NCI-H748 treated with DMSO at 0.1 percent for 48 hours (cell line): ENCODE data around the gene ROS1.

Experiments
- DNase-seq: peaks from one replicate; lab custom pipeline; 2025; lab: John Stamatoyannopoulos, UW

Gene ROS1

DNA sequence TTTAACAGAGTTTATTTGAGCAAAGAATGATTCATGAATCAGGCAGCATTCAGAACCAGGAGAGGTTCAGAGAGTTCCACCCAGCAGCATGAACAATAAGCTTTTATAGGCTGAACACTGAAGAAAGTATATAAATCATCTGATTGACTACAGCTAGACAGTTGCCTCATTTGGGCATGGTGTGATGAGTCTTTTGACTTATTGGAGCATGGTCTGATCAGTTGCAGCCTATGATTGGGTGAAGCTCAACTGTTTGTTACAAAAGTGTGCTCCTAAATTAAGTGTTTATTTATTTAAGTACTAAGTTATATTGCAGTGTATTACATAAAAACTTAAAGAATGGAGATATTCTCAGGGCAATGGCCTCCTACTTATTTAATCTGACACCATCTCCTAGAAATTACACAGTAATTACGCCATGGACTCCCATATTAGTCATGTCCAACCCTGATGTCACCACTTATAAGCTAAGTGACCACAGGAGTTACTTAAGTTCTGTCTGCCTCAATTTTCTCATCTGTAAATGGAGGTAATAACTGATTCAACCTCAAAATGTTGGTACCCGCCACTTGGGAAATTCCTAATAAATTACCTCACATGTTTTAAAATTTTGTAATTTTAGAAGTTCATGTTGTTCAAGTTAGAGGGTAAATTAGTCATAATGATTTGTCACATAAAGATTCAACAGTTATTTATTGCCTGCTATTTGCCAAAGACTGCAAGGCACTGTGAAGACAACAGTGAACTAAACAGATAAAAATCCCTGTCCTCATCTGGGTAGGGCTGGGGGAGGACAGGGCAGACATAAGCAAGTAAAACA, 15.2 kb upstream of the ROS1 start:
- DNase-seq: no peak

DNA sequence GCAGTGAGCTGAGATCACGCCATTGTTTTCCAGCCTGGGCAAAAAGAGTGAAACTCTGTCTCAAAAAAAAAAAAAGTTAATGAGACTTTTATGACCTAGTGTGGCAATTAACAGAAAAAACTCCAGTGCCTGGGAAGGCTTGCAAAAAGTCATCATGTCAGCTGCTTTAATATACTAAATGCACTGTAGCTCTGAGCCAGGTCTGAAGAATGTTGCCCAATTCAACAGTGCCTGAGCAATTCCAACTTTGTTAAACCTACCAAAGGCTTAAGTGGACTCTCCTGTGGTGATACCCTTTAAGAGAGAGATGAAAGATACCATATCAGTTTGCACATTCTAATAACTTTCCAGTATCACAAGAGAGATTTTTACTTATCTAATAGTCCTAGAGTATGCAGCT, 6.5 kb upstream of the ROS1 start:
- DNase-seq: no peak

DNA sequence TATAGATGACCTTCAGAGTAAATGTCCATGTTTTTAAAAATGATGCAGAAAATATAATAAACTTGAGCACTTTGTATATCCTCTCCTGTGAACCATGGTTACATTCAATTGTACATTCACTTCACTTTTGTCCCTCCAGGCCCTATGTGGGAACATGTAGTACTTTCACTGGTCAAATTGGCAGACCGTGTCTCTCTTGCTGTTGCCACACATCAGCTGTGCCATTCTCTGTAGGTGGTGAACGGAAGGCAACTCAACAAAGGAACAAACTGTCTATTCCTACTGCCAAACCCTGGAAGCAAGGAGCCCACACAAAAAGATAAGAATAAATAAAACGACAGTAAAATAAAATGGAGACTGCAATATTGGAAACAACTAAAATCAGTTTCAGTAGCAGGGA, 2.0 kb downstream of the ROS1 start:
- DNase-seq: no peak

DNA sequence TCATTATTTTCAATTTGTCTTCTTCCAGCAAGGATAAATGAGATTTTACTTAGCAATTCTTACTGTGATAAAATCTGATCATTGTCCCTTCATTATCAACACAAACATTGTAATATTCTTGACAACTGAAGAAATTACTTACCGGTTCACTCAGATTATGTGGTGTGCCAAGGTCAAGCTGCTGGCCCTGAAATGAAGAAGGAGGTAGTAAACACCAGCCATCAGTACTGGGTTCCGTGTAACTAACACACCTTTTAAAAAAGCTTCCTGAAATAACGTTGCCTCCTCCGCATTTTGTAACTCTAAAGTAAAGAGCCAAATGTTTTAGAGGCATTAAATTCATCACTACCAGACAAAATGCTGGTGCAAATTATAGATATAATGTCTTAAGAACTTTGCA, 7.4 kb downstream of the ROS1 start:
- DNase-seq: no peak

DNA sequence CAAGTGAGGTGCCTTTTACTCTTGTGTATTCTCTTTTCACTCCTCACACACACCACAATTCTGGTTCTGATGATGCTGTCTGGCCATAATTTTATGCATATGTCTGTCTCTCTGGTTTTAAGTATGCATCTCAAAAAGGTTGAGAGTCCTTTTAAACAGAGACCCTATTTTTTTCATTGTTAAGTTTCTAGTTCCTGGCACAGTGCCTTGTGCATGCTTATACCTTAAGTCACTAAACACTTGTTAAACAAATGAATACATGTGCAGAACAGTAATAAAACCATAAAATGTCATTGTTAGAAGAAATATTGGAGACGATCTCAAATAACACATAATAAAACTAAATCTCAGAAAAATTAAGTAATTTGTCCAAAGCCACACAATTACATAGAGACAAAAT, 7.9 kb downstream of the ROS1 start:
- no peak for DNase-seq

DNA sequence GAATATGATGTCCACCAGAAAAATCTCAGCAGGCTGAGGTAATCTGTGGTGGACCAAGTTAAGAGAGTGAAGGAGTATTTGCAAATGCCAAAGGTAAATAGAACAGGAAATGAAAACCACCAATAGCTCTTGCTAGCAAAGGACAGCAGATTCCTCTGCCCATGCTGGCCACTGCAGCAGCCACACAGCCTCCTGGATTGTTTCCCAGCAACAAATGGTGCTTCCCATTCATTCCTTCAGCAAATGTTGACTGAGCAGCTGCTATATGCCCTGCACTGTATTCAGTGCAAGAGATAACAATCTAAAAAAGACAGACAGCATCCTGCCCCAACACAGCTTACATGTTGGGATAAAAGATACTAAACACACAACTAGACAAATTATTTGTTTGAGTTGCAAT, 11.0 kb downstream of the ROS1 start:
- no peak for DNase-seq

DNA sequence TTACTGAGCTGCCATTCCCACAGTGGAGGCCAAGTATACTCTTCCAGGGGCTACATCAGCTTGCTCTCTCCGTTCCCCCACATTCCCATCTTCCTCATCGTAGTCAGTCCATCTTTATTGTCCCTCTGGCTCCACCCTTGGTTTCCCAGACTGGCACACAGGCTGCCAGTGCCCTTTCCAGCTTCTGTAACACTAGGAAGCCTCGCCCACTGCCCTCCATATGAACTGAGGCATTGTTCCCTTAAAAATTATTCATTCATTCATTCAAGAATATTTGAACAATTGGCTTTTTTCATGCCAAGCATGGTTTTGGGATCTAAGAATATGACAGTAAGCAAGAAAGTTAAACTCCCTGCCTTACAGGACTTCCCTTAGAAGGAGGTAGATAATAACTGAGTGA, 14.3 kb downstream of the ROS1 start:
- DNase-seq: no peak

DNA sequence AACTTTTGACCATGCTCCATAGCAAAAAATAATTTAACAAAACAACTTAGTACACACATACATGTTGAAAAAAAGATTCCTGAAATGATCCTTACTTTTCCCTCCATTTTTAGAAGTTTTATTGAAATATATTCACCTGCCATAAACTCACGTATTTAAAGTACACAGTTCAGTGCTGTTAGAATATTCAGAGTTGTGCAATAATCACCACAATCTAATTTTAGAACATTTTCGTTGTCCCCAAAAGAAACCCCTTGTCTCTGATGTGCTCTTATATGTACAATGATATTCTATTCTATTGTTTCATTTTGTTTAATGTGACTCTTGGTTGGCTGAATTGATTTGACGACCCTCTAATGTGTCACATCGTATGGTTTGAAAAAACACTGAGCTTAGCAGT, 15.9 kb downstream of the ROS1 start:
- DNase-seq: no peak

DNA sequence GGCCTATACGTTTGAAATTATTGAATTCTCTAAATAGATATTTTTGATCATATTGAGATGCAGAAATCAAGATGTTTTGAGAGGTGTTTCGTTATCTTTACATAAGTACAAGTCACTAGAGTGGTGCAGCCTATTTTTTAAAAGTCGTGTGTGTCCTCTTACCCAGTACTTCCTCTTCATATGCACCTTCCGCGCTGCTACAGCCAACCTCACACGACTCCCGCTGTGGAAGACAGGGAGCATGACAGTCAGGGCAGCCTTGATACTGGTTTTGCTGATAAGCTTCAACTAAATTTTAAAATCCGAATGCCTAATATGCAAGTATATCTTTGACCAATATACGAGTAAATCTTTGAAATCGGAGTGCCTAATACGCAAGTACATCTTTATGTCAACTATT, 16.3 kb downstream of the ROS1 start:
- no peak for DNase-seq

DNA sequence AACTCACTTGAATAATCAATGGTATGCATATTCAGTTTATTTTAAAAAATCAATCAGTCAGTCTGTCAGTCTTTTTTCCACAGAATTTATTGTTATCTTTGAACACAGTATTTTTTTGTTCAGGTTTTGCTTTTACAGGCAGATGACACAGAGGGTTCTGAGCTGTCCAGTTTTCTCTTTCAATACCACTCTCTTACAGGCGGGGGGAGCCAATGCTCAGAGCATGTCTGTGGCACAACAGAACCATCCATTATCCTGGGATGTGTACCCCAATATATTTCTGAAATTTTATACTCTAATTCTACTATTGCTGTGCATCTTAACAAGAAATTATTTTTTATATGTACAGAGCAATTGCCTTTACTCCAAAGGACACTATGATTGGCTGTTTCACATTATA, 21.2 kb downstream of the ROS1 start:
- DNase-seq: no peak

DNA sequence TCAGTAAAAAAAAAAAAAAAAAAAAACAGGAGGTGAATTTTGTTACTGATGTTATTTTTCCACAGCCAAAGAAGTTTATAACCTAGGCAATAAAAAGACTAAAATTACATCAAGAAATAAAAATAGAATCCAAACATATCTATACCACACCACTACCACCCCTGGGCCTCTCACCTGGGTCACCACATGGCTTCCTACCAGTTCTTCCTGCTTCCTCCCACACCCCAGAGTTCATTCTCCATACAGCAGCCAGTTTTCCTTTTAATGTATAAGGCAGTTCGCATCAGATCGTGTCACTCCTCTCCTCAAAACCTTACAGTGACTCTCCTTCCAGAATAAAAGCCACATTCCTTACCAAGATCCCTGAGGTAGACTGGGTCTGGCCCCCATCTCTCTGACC, 23.9 kb downstream of the ROS1 start:
- DNase-seq: no peak

DNA sequence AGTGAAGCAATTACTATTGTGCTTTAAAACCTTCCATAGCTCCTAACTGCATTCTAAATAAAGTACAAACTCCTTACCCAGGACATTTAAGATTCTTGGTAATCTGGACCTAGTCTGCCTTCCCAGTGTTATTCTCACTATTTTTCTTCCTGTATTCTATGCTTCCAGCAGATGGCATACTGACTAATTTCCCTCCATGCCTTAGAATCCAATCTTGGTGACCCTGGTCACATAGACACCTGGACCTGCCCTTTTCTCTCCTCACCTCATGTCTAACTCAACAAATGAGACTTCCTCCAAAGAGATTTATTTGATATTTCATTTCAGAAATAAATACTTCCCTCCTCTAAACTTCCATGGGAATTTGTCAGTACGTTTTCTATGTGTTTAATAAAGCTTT, 25.8 kb downstream of the ROS1 start:
- no peak for DNase-seq

DNA sequence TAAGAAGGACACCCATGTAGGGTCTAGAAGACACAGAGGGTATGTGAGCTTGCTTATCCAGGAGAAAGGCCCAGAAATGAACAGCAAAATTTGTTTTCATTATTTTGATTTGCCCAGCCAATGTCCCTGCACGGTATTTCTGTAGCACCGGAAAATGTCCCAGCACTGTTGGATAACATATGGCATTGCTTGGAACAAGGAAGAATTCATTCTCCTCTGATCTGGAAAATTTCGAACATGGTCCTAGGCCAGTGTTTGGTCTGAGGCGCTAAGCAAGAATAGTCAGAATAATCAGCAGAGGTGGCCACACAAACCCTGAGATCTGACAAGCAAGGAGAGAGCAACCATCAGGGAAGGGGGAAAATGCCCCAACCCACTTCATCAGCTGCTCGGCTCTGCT, 26.6 kb downstream of the ROS1 start:
- DNase-seq: no peak

DNA sequence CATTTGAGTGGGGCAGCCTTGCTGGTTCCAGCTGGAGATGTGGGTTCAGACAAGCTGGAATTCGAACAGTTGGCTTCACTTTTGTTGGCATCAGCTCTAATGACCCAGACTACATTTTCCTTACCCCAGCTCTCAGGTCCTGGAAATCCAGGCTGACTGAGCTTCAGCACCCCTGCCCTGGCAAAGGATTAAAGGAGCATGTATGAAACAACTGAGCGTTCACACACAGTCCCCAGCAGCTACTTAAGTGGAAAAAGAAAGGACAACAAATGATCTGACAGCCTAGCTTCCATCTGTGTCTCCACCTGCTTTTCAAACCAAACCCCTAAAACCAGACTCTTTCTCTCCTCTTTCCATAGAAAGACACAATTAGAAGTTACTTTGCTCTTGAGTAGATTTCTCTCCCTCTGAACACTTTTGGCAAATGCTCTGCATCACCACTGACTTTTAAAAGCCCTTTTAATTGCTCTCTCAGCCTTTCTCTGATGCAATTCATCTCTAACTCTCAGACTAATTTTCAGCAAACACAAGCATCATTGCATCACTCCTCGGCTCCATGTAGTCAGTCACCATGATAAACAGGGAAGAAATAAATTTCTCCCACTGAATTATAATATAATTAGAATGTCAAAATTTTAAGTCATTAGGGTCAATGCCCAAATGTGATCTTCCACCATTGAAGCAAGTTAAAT, 28.1 kb downstream of the ROS1 start:
- no peak for DNase-seq

DNA sequence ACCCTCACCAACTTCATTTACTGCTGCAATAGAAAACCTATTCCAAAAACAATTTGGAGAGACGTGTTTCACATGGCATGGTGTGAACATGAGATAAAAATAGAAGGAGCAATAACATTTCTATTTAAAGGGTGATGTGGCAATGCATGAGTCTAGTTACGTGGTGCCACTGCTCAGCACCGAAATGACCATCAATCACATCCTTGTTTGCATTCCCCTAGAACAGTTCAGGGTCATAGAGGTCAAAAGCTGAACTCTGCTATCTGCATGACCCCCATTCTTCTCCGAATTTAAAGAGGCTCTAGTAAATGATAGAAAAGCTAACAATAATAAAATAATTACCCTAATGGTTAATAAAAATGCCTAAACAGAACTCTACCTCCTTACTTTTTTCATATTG, 29.5 kb downstream of the ROS1 start:
- no peak for DNase-seq

DNA sequence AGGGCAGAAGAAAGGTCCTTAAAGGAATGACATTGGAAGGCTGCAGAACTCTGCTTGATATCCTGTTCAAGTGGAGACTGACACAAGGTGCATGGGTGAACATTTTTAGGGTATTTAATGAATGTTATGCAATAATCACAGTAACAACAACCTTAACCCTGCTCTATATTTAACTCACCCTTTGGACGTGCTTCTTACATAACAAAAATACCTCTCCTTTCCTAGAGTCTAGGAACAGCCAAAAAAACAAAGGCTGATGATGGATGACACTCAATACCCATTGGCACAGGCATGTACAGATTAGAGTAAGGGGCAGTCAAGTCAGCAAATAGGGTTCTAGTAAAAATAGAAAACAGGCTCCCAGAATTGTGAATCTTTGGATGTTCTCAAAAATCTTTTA, 30.6 kb downstream of the ROS1 start:
- DNase-seq: no peak

DNA sequence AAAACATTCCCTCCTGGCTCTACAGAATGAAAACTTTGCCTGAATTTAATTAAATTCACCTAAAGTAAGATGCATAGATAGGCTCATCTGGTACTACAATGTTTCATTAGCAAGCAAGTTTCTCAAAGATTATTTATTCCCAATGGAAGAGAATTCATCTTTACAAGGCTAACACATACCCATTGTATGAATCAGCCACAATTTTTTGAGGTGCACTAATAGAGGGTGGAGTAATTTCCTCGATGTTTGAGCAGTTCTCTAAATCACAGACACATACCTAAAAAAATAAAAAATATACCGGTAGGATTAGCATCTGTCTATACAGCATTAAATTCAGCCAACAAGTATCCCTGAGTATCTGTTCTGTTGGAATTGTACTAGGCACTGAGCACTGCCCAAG, 32.7 kb downstream of the ROS1 start:
- no peak for DNase-seq

DNA sequence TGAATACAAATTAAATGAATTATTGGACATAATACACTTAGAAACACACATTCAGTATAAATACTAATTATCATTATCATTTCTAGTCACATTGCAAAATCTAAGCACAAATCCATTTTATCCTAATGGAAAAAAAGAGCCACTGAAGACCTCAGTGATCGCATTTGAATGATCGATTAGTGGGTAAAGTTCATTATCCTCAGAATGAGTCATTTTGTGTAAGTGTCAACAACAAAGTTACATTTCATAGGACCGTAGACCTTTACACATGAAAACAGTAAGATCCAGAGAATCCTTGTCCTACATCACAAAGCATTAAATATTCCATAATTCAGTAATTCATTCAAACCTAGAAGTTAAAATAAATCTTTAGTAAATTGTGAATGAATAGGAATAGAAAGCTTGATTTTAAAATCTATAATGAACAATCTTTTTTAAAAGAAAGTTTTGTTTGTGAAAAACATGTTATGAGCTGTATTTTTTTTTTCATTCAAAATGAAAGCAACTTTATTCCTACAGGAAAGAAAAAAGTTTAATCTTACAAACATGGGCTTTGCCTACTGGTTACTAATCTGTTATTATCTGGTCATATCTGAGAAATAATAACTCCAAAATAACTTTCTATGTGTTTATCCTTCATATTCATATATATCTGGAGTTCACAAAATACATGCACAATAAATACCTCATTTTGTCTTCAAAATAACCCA, 33.7 kb downstream of the ROS1 start:
- DNase-seq: no peak

DNA sequence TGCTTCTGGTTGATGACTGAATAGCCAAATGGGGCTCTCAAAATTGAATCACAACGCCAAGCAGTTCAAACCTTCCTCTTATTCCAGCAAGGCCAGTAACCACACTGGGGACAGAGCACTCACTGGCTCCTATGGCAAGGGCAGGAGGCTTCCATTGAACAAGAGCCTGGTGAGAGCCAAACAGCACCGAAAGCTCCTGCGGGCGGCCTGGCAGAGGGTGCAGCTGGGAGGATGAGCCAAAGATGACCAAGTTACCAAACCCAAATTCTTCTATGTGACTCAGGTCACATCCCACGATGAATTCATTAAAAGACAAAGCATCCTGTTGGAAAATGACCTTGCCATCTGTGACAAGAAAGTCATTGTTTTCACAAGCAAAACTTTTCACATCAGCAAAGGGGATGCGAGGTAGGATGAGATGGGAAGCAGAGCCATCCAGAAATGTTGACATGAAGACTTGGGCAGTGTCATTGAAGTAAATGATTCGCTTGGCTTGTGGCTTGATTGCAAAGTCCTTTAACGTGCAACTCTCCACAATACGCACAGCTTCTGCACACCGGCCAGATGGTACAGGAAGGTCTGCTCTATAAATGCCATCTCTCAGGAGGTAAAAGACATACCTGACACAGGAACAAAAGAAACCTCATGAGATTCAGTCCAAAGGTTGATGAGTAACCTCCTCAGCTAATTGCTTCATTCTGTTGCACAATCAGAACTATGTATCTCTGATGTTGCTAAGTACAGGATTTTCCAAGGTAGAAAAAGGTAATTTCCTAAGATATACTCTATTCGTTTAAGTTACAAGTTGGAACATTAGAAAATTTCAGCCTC, 36.3 kb downstream of the ROS1 start:
- no peak for DNase-seq

DNA sequence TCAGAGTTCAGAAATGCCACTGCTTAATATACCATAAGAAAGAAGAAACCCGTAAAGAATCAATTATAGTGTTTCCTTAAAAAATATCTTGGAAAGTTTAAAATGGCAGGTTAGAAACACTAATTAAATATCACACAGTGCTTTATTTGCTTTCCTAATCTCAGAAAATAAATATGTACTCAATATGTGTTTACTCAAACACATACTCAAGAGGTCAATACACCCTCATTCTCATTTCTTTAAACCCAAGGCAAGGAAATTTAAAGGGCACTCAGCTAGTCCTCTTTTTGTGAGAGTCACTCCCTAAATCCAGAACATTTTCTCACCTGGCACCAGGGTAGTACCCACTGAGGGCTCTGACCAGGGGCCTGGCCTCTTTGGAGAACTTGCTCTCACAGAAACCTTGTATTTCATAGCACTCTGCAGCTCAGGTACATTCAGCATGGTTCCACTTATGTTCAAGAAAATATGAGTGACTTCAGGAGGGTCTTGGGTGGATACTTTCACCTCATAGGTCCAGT, 38.2 kb downstream of the ROS1 start:
- DNase-seq: no peak

DNA sequence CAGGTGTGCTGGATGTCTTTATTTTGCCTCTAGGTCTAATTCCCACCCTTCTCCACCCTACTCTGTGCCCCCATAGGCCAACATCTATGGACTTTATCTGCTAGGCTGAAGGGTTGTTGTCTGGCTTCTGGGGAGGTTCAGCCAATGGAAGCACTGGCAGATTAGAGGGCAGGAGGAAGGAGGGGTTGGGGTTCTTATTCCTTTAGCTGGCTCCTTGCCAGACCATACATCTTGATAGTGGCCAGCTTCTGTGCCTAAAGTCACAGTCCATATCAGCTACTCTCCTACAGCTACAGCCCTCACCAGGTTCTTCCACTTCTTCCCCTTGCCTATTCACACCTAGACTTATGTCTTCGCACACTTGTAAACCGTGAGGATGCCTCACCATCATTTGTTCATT, 41.1 kb downstream of the ROS1 start:
- no peak for DNase-seq

DNA sequence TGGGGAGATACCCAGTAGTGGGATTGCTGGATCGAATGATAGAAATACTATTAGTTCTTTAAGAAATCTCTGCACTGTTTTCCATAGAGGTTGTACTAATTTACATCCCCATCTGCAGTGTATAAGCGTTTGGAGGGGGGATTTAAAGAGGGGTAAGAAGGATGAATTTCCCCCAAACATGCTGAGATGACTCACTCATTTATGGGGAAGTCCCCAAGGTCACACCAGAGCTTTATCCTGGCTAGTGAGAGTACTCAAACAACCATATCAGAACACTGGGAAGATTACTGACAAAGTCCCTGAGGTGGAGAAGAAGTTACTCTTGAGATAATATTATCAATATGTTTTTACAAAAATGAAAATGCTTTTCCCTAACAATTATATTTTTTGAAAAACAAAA, 44.0 kb downstream of the ROS1 start:
- DNase-seq: no peak
